Ecto neural progenitor cell (in vitro differentiated cells): ENCODE results near the gene KCTD17.

Experiments used
- DNase-seq: peaks from one replicate; pipeline ENCODE4 v3.0.0-alpha.2; 2018; ENCODE audit warnings: low spot score

KCTD17 gene

DNA sequence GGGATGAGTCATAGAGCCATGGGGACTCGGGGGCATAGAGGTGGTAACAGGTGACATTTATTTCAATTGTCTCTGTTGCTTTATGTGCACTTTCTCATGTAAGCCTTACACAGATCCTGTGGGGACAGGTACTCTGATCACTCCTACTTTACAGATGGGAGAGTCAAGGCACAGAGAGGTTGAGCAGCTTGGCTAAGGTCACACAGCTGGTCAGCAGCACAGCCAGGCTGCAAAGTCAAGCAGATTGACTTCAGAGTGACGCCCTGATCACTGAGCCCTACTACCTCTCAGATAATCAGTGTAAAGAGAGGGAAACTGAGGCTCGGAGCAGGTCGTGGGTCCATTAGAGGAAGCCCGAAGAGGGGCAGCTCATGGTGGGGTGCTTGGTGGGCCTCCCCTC lies 54.4 kb downstream of the KCTD17 start:
- no peak for DNase-seq

DNA sequence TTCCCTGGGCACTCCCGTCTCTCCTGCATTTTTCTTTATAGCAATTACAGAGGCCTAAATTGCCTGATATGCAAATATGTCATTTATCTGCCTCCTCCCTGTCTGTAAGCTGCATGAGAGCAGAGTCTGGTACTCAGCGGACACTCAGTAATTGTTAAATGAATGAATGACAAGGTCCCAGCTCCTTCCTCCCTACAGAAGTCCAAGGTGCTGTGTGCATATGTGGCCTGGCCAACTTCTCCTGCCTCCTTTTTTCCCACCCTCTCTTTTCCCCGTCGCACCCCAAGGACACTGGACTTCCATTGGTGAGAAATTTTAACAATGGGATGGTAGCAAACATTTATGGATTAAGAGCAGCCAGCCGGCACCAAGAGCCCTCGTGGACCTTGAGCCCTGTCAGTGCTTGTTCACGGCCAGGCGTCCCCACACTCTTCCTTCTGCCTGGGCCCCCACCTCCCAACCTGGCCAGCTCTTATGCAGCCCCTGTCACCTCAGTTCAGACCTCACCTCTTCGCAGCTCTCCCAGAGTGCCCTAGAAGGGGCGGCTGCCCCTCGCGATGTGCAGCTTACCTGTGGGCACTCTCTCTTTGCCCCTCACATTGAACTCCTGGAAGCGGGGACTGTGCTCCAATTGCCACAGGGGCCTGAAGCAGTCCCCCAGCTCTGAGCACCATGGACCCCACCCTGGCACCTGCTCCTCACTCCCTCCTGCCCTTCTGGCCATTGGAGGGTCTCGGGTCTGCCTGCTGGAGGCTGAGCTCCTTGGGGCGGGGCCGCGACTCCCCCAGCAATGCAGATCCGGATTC lies 56.5 kb downstream of the KCTD17 start:
- no peak for DNase-seq

GRCh38 chr22:37109242-37109917 lies 57.8 kb downstream of the KCTD17 start, which contains the start of gene TMPRSS6:
TSS of gene TMPRSS6 (minus strand) at chr22:37109713. CDS start at chr22:37103417, 6,296 bp downstream.
- DNase-seq, result no peak

- no peak for DNase-seq
Observed at GRCh38 chr22:37111156-37111717, 59.7 kb downstream of the KCTD17 start.

GRCh38 chr22:37112084-37112728 lies 60.7 kb downstream of the KCTD17 start:
- DNase-seq, result no peak
